GM12892 (cell line): ENCODE data around the gene CCNJ.

Experiments
- POLR2A ChIP-seq: IDR thresholded peaks from 2 replicates; pipeline ENCODE4 v1.6.1; 2011; ENCODE audit warnings: low read depth, low read length, control low read depth
- TAF1 ChIP-seq: IDR thresholded peaks from 2 replicates; pipeline ENCODE4 v1.6.1; 2011; ENCODE audit warnings: low read depth, mild to moderate bottlenecking, control low read depth, low read length, borderline replicate concordance

DNA sequence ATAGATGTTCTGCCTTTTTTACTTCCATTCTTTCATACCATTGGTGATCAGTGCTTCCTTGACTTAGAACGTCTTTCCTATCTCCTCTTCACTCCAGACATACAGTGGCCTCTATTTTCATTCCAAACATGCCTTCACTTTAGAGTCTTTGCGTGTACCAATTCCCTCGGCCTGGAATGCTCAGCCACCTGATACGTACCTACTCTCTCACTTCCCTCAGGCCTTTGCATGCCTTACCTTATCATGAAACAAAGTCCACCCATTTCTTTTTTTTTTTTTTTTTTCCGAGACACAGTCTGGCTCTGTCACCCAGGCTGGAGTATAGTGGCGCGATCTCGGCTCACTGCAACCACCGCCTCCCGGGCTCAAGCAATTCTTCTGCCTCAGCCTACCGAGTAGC is 2.2 kb upstream of the CCNJ start:
- TF ChIP-seq POLR2A (no peak), TAF1 (no peak)
